GM12891 (cell line): ENCODE data around the gene RNF113B.

Experiments
- POLR2A ChIP-seq: IDR thresholded peaks from 2 replicates; pipeline ENCODE4 v1.6.1; 2011; ENCODE audit warnings: low read depth, low read length, control low read depth
- POLR2AphosphoS5 ChIP-seq: IDR thresholded peaks from 2 replicates; pipeline ENCODE4 v1.6.1; 2011; ENCODE audit warnings: low read depth, low read length, control low read depth
- TAF1 ChIP-seq: IDR thresholded peaks from 2 replicates; pipeline ENCODE4 v1.6.1; 2011; ENCODE audit warnings: low read depth, low read length, control low read depth

DNA sequence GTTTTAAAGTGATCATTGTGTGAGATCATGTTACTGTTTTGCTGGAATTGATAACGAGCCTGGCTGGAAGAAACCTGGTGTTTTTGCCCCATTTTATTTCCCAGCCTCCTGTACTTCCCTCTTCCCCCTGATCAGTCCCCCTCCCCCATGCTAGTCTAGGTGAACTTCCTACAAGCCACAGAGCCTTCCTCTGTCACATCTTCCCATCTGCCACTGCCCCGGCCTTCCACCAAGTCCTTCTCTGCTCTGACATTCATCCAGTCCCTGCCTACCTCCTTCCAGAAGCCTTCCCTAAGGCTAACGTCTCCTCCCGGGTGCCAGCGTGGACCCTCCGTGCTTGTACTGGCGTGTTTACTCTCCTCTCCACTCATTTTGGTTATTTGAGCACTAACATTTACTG lies 19.9 kb downstream of the RNF113B start:
- TF ChIP-seq POLR2AphosphoS5: no peak
- no peak for TF ChIP-seq POLR2A
- TF ChIP-seq TAF1: no peak
